Common myeloid progenitor, CD34-positive (primary cell): ENCODE results near the gene MOV10.

Experiments
- CTCF ChIA-PET: fragments of 350-600 bp; sonication (Branson Sonifier 250); formaldehyde crosslinking; loops from one replicate; lab custom pipeline; 2021; ENCODE audit warnings: antibody characterized with exemption; lab: Charles Lee
- POLR2A ChIA-PET: fragments of 350-600 bp; sonication (Branson Sonifier 250); formaldehyde crosslinking; loops from one replicate; lab custom pipeline; 2021; ENCODE audit warnings: antibody characterized with exemption; lab: Charles Lee
- DNase-seq, 3 donors: peaks; one replicate each; pipeline versions ENCODE4 v3.0.0 to v3.0.0-alpha.2; 2013
- H3K27ac ChIP-seq, 2 experiments: 1 replicate in 1 of 2; 2 replicates in 1 of 2; pipeline ENCODE4 v1.7.0; 2013; ENCODE audit warnings: inconsistent platforms in 2 of 2, low read length in 2 of 2, mild to moderate bottlenecking in 2 of 2, low read depth in 1 of 2, moderate library complexity in 1 of 2; ENCODE audit not compliant: severe bottlenecking in 2 of 2, insufficient read depth in 1 of 2, poor library complexity in 1 of 2
- H3K27me3 ChIP-seq, 5 experiments: replicated peaks in 2 of 5; 1 replicate in 3 of 5; 2 replicates in 2 of 5; pipeline versions ENCODE4 v1.6.1 to v1.7.0; 2013; ENCODE audit warnings: low read length in 4 of 5, mild to moderate bottlenecking in 2 of 5, moderate library complexity in 2 of 5, inconsistent platforms in 1 of 5; ENCODE audit not compliant: insufficient read depth in 5 of 5, control insufficient read depth in 4 of 5
- H3K36me3 ChIP-seq, 4 experiments: 1 replicate in 2 of 4; 2 replicates in 2 of 4; pipeline versions ENCODE4 v1.6.1 to v1.7.0; 2013; ENCODE audit warnings: low read length in 3 of 4, control low read depth in 1 of 4, mild to moderate bottlenecking in 1 of 4; ENCODE audit not compliant: control insufficient read depth in 4 of 4, insufficient read depth in 4 of 4
- H3K4me1 ChIP-seq, 4 experiments: 1 replicate in 3 of 4; 2 replicates in 1 of 4; pipeline versions ENCODE4 v1.6.1 to v1.7.1; 2013; ENCODE audit warnings: low read length in 3 of 4, mild to moderate bottlenecking in 3 of 4, control low read depth in 1 of 4, inconsistent platforms in 1 of 4, moderate library complexity in 1 of 4; ENCODE audit not compliant: control insufficient read depth in 4 of 4, insufficient read depth in 4 of 4; ENCODE audit errors: control extremely low read depth in 1 of 4
- H3K4me3 ChIP-seq, 7 experiments: 1 replicate in 4 of 7; 2 replicates in 3 of 7; pipeline versions ENCODE4 v1.5.1 to v1.7.0; 2013; ENCODE audit warnings: mild to moderate bottlenecking in 7 of 7, low read length in 6 of 7, moderate library complexity in 6 of 7, inconsistent platforms in 2 of 7, low read depth in 2 of 7, control low read depth in 1 of 7; ENCODE audit not compliant: insufficient read depth in 4 of 7, control insufficient read depth in 1 of 7; ENCODE audit errors: extremely low read depth in 1 of 7
- H3K9me3 ChIP-seq, 5 experiments: 1 replicate in 4 of 5; 2 replicates in 1 of 5; pipeline versions ENCODE4 v1.6.1 to v1.7.1; 2013; ENCODE audit warnings: low read length in 4 of 5, mild to moderate bottlenecking in 2 of 5, inconsistent platforms in 1 of 5, low read depth in 1 of 5, moderate library complexity in 1 of 5; ENCODE audit not compliant: control insufficient read depth in 4 of 5, insufficient read depth in 2 of 5; ENCODE audit errors: control extremely low read depth in 1 of 5
- WGBS: methylation state at CpG from one replicate; pipeline ENCODE4 v1.1.5; 2013; ENCODE audit not compliant: insufficient coverage; 5-methylcytosine and 5-hydroxymethylcytosine counted together

The MOV10 gene

DNA sequence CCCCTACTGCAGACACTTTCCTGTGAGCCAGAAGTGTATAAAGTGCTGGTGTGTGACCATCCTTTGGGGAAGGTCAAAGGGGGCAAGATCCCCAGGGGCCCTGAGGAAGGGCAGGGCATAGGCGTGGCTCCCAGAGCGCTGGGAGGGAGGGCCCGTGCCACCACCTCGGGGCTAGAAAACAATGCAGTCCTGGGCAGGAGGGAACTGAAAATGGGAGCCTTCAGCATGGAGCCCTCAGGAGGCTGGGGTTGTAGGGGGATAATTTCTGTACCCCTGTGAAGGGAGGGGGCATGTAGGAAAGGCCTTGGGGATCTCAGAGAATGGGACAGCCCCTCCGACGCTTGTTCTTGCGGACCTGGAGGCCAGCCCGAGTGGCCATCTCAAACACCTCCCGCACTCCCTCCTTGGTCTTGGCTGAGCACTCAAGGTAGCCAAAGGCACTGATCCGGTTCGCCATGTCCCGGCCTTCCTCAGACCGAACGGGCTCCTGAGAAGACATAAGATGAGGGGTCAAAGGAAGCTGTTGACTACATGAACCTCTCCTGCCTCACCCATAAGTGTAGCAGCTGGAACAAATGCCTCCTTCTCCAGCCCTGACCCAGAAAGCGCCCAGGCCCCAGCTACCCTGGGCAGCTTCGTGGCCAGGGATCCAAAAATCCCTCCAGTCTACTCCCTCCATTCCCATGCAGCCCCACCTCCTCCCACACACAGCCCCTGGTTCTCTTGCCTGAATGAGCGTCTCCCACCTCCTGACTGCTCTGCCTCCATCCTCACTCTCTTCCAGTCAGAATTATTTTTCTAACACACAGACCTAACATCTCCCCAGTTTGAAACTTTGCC is 27.0 kb downstream of the MOV10 start:
- Histone ChIP-seq H3K27ac (peak overlapping the region; percentile 61 to 88), H3K4me1 (peaks cover 12 to 63% (median 55%) of the 10 kb centered on the region in 4 experiments), H3K27me3 (no peaks in the 10 kb centered on the region), H3K9me3 (no peaks in the 10 kb centered on the region), H3K36me3 (peaks cover 0 to 41% (median 27%) of the 10 kb centered on the region in 4 experiments), H3K4me3 (peak overlapping the region in 2 of 7 experiments; percentile 40 to 45)
- no peak for DNase-seq
- WGBS = 85% methylated on average over 17 of the region's 17 CpGs
- ChIA-PET POLR2A (interaction anchor here (1.1 kb wide), 1 partner anchor 27 kb away, joined by 4 read pairs; the partner anchor contains the start of gene MOV10), CTCF (interaction anchor here (0.6 to 3.0 kb wide), 4 partner anchors 14 to 200 kb away, joined by 3 to 28 read pairs (median 12); partner anchors contain the start of genes MOV10 and PPM1J)

DNA sequence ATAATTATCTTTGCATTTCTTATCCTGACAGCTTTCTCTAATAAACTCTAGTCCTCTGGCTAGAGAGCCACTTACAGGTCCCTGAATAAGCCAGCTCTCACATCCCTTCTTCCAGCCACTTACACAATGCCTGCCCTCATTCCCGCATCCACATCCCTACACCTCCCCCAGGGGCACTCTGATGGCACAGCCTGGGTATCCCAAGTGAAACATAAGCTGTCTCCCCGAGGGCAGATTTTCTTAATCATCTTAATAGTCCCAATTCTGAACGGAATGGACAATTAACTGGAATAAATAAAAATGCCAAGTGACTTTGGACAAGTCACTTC is 27.6 kb downstream of the MOV10 start:
- DNase-seq = no peak
- Histone ChIP-seq H3K27me3 (no peaks in the 10 kb centered on the region), H3K4me1 (peaks cover 12 to 65% (median 58%) of the 10 kb centered on the region in 4 experiments), H3K9me3 (no peaks in the 10 kb centered on the region), H3K4me3 (no peak overlapping the region), H3K27ac (peak overlapping the region in 1 of 2 experiments; percentile 88), H3K36me3 (peaks cover 0 to 36% (median 21%) of the 10 kb centered on the region in 4 experiments)
- ChIA-PET CTCF (interaction anchor here (3.7 kb wide), 1 partner anchor 14 kb away, joined by 30 read pairs; the partner anchor contains the start of gene PPM1J), POLR2A (interaction anchor here (1.1 kb wide), 1 partner anchor 27 kb away, joined by 4 read pairs; the partner anchor contains the start of gene MOV10)
- 100% methylated on average over 2 of the region's 3 CpGs for WGBS

DNA sequence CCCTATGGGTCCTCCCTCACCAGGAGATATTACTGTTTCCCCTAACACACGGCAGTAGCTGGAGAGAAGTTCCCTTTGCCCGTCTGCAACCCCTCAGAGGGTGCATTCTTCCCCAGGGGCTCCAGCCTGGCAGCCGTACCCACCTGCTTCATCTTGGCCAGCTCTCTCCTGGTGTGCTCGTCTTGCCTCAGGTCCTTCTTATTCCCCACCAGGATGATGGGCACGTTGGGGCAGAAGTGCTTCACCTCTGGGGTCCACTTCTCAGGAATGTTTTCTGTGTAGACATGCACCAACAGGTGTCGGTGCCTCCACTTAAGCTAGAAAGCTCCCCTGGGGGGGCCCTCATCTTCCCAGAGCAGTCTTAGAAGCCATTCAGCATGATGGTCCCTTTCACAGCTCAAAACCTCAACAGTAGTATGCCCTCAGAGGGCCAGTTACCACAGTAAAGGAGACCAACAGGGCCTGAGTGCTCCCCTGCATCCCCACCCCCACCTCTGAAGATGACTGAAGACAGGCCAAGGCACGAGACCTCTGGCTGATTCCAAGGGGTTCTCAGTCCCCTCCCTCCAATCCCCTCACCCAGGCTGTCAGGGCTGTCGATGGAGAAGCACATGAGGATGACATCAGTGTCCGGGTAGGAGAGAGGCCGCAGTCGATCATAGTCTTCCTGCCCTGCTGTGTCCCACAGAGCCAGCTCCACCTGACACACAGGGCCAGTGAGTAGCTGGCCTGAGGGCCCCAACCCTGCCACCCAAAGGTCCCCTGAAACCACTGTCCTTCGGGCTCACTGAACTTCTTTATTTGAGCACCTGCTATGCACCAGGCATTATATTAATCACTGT is 28.2 kb downstream of the MOV10 start:
- DNase-seq = no peak
- CTCF ChIA-PET = interaction anchor here (1.0 to 3.7 kb wide), 2 partner anchors 13 to 88 kb away, joined by 3 to 30 read pairs; partner anchors contain the start of gene PPM1J
- Histone ChIP-seq H3K4me3 (no peak overlapping the region), H3K36me3 (peaks cover 0 to 35% (median 20%) of the 10 kb centered on the region in 4 experiments), H3K27ac (peak overlapping the region in 1 of 2 experiments; percentile 29), H3K27me3 (peaks cover 0 to 2% (median 0%) of the 10 kb centered on the region in 5 experiments), H3K9me3 (no peaks in the 10 kb centered on the region), H3K4me1 (peaks cover 12 to 69% (median 63%) of the 10 kb centered on the region in 4 experiments)
- 87% methylated on average over 10 of the region's 12 CpGs for WGBS
- POLR2A ChIA-PET = interaction anchor here (1.1 kb wide), 1 partner anchor 28 kb away, joined by 4 read pairs; the partner anchor contains the start of gene MOV10

DNA sequence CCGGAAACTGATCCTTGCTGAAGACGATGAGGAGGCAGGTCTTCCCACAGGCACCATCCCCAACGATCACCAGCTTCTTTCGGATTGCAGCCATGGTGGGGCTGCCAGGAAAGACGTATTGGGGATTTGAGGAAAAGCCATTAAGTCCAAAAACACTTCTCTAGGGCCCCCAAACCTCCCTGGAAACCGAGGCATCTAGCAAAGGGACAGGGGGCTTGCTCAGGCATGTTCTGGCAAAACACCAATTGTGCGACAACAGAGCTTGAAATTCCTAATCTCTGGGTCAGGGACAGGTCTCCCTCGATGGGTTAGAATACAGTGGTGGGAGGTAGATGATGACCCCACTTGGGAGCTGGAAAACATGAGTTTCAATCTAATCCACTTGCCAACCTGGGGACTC is 29.2 kb downstream of the MOV10 start:
- CTCF ChIA-PET = interaction anchor here (0.8 to 3.7 kb wide), 6 partner anchors 12 to 202 kb away, joined by 3 to 30 read pairs (median 4); partner anchors contain the start of genes MOV10 and PPM1J
- peaks cover 0 to 24% (median 12%) of the 10 kb centered on the region in 4 experiments for H3K36me3 ChIP-seq
- WGBS = 97% methylated on average over 7 of the region's 8 CpGs
- H3K27me3 ChIP-seq = peaks cover 0 to 4% (median 0%) of the 10 kb centered on the region in 5 experiments
- POLR2A ChIA-PET = interaction anchor here (1.6 kb wide), 1 partner anchor 29 kb away, joined by 6 read pairs; the partner anchor contains the start of gene MOV10
- H3K9me3 ChIP-seq = no peaks in the 10 kb centered on the region
- no peak overlapping the region for H3K27ac ChIP-seq
- H3K4me1 ChIP-seq = peaks cover 12 to 70% (median 63%) of the 10 kb centered on the region in 4 experiments
- no peak overlapping the region for H3K4me3 ChIP-seq
- DNase-seq = no peak

DNA sequence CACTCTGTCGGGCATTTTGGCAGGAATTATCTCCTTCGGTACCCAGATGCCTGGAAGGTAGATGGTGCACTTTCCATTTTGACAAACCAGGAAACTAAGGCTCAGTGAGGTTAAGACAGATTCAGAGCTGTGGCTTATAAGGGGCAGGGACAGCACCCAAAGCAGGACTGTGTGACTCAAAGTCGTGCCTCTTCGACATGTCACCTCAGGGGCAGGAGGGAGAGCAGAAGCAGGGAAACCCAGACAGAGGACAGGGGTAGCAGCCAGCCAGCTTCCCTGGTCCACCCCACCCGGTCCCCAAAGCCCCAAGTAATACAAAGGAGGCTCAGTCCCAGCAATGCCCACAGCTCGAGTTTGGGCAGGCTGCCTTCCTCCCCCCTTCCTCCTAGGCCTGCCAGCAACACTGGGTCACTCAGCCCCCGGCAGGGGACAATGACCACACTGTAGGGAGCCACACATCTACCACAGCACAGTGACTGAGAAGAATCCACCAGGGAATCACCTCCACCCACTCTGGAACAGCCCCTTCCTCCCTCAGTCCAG is 30.0 kb downstream of the MOV10 start:
- Histone ChIP-seq H3K4me3 (peak overlapping the region in 5 of 7 experiments; percentile 23 to 86 (median 76)), H3K27ac (peak overlapping the region in 1 of 2 experiments; percentile 18), H3K4me1 (peaks cover 12 to 68% (median 57%) of the 10 kb centered on the region in 4 experiments), H3K9me3 (no peaks in the 10 kb centered on the region), H3K27me3 (peaks cover 0 to 4% (median 0%) of the 10 kb centered on the region in 5 experiments), H3K36me3 (peaks cover 0 to 19% (median 8%) of the 10 kb centered on the region in 4 experiments)
- ChIA-PET CTCF (interaction anchor here (0.7 to 3.7 kb wide), 7 partner anchors 10 to 203 kb away, joined by 3 to 30 read pairs (median 5); partner anchors contain the start of genes MOV10 and PPM1J), POLR2A (interaction anchor here (1.2 to 1.6 kb wide), 2 partner anchors 30 to 203 kb away, joined by 4 to 6 read pairs; partner anchors contain the start of gene MOV10)
- no peak for DNase-seq
- 81% methylated on average over 5 of the region's 7 CpGs for WGBS
